NCI-H526 treated with DMSO at 0.1 percent for 48 hours (cell line): ENCODE data around the gene TMEM106B.
A peak's percentile ranks its signal among the peaks of the same experiment; 100 is the strongest.

Source experiments
- DNase-seq: peaks from one replicate; lab custom pipeline; 2025; lab: John Stamatoyannopoulos, UW

TMEM106B gene

DNA sequence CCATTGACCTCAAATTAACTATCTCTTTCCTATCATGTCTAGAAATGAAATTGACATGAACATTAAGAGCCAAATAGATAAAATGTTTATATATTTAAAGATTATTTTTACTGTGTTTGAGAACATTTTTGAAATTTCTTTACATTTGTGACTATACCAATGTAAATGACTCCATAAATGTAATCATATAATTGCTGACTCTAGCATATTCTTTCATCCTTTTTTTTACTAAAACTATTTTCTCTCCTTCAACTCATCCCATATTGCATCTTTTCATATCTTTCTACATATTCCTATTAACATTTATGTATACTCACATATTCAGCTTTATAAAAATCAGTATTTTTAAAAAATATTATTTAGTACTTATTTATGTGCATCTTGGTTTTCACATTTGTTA, 16.9 kb downstream of the TMEM106B start:
- DNase-seq = no peak

DNA sequence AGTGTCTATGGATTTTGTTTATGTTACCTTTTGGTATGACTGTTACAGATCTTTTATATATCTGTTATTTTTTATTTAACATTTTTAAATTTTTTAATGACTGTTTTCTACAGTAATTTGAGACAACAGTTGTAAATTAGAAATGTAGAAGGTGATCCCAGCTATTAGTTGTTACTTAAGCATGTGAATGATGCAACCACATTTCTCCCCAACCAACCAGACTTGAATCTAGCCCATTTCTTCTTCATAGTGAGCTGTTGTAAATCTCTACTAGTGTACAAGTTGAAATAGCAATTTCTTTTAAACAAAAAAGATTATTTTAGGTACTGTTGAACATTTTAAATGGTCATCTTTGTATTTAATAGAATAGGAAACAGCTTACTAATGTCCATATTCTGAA, 18.0 kb downstream of the TMEM106B start:
- no peak for DNase-seq

DNA sequence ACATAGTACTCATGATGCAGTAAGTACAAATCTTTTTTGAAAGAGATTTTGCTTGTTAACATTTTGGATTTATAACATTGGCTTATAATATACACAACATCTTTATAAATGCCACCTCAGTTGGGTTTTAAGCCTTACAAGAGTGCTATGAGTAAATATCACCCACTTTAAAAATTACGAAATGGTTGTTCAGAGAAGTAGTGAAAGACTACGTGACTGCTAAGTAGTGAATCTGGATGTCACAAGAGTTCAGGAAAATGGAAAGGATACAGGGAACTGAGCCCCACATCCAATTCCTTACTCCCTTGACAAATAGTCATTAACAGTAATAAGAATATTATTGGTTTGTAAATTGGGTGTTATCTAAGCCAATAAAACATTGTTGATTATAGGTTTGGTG, 20.0 kb downstream of the TMEM106B start:
- no peak for DNase-seq

GRCh38 chr7:12233175-12233574, 22.1 kb downstream of the TMEM106B start:
- no peak for DNase-seq

DNA sequence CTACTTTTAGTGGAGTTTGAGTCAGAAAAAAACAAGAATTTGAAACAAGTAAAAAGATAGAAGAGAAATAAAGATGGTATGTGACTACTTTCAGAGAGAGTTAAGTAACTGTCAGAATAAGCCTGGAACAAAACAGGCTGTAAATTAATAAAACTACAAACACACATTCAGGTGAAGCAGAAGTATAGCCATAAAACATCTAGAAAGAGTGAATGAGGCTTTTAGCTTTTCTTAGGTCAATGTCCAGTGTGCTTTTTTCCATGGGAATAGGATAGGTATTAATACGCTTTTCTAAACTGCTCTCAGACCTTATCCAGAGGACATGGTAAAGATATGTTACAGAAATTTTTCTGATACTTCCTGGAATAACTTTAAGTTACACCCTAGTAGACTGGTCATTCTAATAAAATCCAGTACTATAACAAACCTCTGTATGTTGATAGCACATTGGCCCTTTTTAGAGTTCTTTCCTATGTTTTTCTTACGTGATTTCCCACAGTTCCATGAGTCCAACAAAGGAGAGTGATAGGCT, 23.3 kb downstream of the TMEM106B start:
- DNase-seq = no peak

- DNase-seq = no peak
Observed at GRCh38 chr7:12235970-12236369, 24.9 kb downstream of the TMEM106B start.

- no peak for DNase-seq
Observed at GRCh38 chr7:12237007-12237406, 25.9 kb downstream of the TMEM106B start.

DNA sequence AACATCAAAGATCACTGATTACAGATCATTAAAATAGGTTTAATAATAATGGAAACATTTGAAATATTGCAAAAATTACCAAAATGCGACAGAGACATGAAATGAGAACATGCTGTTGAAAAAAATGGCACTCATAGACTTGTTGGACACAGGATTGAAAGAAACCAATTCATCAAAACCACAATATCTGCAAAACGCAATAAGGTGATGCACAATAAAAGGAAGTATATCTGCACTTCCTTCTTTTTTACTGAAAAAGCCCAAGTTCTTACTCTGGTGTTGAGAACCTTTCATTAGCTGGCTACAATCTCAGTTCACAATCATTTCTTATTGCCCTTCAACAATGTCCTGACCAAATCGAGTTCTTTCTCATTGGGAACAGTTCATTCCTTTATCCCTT, 28.7 kb downstream of the TMEM106B start:
- no peak for DNase-seq

- DNase-seq = no peak
Observed at GRCh38 chr7:12244129-12244528, 33.0 kb downstream of the TMEM106B start.

DNA sequence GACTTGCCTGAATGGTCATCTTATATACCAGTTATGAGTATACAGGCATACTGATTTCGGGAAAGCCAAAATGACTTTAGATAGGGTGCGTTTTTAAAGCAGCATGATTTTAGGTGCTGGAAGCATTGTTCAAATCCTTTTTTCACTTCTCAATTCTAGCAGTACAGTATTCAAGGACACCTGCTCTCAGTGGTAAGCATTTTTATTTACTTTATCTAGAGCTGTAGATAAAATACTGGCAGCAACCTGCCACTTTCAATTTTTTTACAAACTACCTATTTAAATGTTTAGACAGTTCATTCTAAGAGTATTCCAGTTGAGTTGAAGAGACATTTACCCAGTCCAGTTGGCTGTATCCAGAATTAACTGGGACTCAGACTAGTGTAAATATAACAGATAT, 33.6 kb downstream of the TMEM106B start:
- DNase-seq = no peak

- no peak for DNase-seq
Observed at GRCh38 chr7:12249706-12250105, 38.6 kb downstream of the TMEM106B start.

DNA sequence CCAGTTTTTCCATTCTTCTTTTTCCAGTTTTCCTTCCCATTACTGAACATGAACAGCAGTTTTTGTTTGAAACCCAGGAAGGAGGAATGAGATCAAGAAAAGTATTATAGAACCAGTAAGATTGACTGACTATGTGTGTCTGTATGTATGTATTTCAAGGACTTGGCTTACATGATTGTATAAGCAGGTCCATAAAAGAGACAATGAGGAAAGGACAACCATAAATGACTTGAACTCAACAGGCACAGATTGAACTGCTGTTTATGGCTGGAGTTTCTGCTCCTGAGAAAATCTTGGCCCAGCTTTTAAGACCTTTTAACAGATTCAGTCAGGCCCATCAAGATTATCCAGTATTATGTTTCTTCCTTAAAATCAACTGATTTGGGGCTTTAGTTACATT, 39.1 kb downstream of the TMEM106B start:
- no peak for DNase-seq

DNA sequence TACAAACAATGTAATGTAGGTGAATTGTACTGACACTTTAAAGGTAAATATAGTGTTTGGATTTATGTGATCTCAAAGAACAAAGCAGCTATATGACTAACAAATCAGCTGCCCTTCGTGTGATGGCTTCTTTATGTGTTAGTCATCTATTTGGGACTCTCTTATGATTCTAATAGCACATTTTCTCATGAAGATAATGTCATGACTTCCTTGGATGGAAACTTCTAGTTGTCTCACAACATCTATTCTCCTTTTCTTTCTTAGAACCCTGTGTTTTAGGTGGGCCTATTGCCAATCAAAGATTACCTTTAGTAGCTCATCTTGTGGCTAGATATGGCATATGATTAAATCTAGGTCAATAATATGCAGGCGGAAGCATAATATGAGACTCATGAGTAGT, 45.0 kb downstream of the TMEM106B start:
- DNase-seq = peak; percentile 46

- no peak for DNase-seq
Observed at GRCh38 chr7:12257582-12257981, 46.5 kb downstream of the TMEM106B start.

- no peak for DNase-seq
Observed at GRCh38 chr7:12258074-12258473, 47.0 kb downstream of the TMEM106B start.

- no peak for DNase-seq
Observed at GRCh38 chr7:12267542-12267941, 56.4 kb downstream of the TMEM106B start.

- DNase-seq = no peak
Observed at GRCh38 chr7:12269100-12269895, 58.2 kb downstream of the TMEM106B start.

DNA sequence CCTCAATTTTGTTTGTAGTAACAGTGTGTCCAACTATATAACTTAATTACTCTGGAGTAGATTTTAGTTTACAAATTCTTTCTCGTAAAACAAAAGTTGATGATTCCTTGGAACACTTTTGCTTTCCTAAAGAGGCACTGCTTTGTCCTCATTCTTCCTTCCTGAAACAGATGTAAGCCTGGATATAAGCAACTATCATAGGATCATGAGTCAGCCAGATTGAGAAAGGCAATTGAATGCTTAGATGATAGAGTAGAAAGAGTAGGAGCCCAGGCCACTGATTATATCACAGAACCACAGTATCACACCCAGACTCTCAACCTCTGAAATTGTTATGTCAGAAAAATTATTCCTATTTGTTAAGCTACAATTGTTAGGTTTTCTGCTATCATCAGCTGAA, 69.9 kb downstream of the TMEM106B start:
- no peak for DNase-seq

DNA sequence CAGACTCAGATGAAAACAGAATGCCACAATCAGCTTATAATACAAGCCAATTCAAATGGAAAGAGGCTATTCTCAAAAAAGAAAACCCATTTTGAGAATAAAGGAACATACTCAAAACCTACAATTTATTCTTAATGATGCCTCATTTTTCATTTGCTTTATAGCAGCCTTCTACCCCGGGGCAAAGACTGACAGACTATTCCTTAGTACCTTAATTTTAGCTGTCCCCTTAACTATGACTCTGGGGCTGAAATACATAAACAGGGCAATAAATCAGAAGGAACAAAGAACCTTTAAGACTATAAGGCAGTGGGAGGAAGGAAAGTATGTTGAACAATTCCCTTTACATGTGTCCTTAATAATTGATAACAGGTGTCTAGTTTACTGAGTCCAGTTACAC, 76.8 kb downstream of the TMEM106B start:
- no peak for DNase-seq

DNA sequence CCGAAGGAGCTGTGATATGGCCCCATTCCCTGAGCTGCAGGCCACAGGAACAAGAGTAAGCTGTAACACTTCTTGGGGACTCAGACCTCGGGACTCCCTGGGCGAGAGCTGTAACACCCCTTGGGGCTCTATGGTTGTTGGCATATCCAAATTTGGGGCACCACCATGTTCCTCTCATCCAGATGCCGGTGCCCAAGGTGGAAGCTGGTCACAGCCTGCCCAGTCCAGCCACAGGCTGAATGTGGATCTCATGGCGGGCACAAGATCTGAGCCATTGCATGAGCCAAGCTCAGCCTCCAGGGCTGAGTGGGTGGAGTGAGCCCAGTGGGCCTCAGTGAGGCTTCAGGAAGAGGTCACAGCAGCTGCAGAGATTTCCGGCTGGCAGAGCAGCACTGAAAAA, 78.9 kb downstream of the TMEM106B start:
- no peak for DNase-seq

DNA sequence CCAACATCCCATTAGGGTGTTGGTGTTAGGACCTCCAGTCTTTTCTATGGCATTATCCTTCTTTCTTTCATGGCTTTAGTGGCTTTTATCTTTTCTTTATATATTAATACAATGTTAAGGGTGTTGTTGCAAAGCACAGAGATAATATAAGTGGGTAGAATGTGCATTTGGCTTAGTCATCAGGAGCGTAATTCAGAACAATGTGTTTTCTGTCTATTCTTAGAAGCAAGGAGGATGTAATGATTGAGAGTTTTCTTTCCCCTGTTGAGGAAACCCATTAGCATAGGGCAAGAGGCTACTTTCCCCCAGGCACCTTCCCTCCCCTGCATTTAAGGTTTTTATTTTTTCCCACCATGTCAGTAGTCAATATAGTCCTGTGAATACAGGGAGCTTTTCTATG, 79.7 kb downstream of the TMEM106B start:
- no peak for DNase-seq

DNA sequence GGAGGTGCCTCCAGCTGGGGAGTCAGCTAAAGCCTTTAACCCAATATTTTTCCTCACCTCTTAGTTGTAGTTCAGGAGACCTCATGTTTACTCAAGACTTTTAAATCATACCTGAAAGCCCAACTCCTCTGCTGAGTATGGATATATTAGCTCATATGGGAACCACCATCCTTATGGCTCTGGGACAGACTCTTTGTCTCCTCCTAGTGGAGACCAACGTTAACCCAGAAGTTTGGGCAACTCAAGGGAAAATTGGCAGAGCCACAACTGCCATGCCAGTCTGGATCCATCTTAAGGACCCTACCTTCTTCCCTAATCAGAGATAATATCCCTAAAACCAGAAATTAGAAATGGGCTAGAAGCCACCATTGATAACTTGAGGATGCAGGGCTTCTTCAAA, 80.8 kb downstream of the TMEM106B start:
- DNase-seq = no peak
